GM12878 (cell line): ENCODE data around the gene GARRE1. TPM values are rescaled to one million over a fixed set of nuclear protein-coding genes. Genes with fewer than 3 reads are reported as not detected.
"Not testable (repeated sequence)": the region's sequence is repeated elsewhere in the genome, so short reads cannot be mapped to it uniquely, and the experiment has no call there.

Experiments
- ATAC-seq: fragments of 200-7000 bp; cut with Tn5 transposase; 3 replicates; pipeline ENCODE4 v1.9.1; 2020; ENCODE audit warnings: mild to moderate bottlenecking, moderate library complexity
- BruUV-seq: library from RNA; stranded (reverse); fragments of 400-500 nt; replicated peaks from 2 replicates; lab custom pipeline; 2021; lab: Mats Ljungman, UMichigan
- CTCF ChIA-PET: fragments of 300-600 bp; sonication (Branson Sonifier 250); formaldehyde crosslinking; extraction: SDS; loops from one replicate; lab custom pipeline; 2021; ENCODE audit warnings: inconsistent platforms; lab: Yijun Ruan, JAX
- POLR2A ChIA-PET: fragments of 350-600 bp; formaldehyde crosslinking; extraction: SDS; loops from one replicate; lab custom pipeline; 2021; ENCODE audit warnings: inconsistent platforms; lab: Charles Lee
- RAD21 ChIA-PET: fragments of 300-600 bp; sonication (Branson Sonifier 250); formaldehyde crosslinking; loops from one replicate; lab custom pipeline; 2023; ENCODE audit warnings: antibody characterized with exemption; ENCODE audit not compliant: unreplicated experiment; lab: Charles Lee
- SMC1A ChIA-PET: fragments of 300-600 bp; sonication (Branson Sonifier 250); formaldehyde crosslinking; loops from one replicate; lab custom pipeline; 2023; ENCODE audit not compliant: unreplicated experiment, uncharacterized antibody; lab: Charles Lee
- DNase-seq: peaks from one replicate; pipeline ENCODE4 v3.0.0-alpha.2; 2011; ENCODE audit warnings: low read depth, low spot score
- FAIRE-seq: peaks from 3 replicates; lab custom pipeline; 2011; peaks lifted over from hg19 to GRCh38; lab: Jason Lieb, UNC
- H2AFZ ChIP-seq: 2 replicates; pipeline ENCODE4 v1.6.0; 2011; ENCODE audit warnings: low read depth, low read length, control low read depth; ENCODE audit not compliant: control insufficient read depth
- H3K27ac ChIP-seq: 2 replicates; pipeline ENCODE4 v1.5.1; 2011; ENCODE audit warnings: control low read depth; ENCODE audit not compliant: control insufficient read depth, insufficient read depth
- H3K27me3 ChIP-seq, 2 experiments: replicated peaks in 1 of 2; 2 replicates each; pipeline versions ENCODE4 v1.6.0 to v1.6.1; 2011; ENCODE audit warnings: low read length in 1 of 2; ENCODE audit not compliant: control insufficient read depth in 2 of 2, insufficient read depth in 2 of 2
- H3K36me3 ChIP-seq, 2 experiments: 2 replicates each; pipeline ENCODE4 v1.5.1; 2011; ENCODE audit warnings: low read length in 1 of 2; ENCODE audit not compliant: control insufficient read depth in 2 of 2, insufficient read depth in 2 of 2
- H3K4me1 ChIP-seq: 2 replicates; pipeline ENCODE4 v1.6.1; 2011; ENCODE audit warnings: mild to moderate bottlenecking, low read length, moderate library complexity, mixed read lengths; ENCODE audit not compliant: control insufficient read depth, insufficient read depth
- H3K4me2 ChIP-seq: 2 replicates; pipeline ENCODE4 v1.6.0; 2011; ENCODE audit warnings: control low read depth; ENCODE audit not compliant: control insufficient read depth, insufficient read depth
- H3K4me3 ChIP-seq: fragments of 200-600 bp; sonication (generic); 2 replicates; pipeline ENCODE4 v1.5.1; 2016
- H3K79me2 ChIP-seq: 2 replicates; pipeline ENCODE4 v1.6.0; 2011; ENCODE audit warnings: low read length; ENCODE audit not compliant: control insufficient read depth, insufficient read depth
- H3K9ac ChIP-seq: 2 replicates; pipeline ENCODE4 v1.8.0; 2011; ENCODE audit warnings: low read length, control low read depth, mixed read lengths; ENCODE audit not compliant: control insufficient read depth, insufficient read depth
- H3K9me3 ChIP-seq: replicated peaks from 3 replicates; pipeline ENCODE4 v1.5.1; 2011; ENCODE audit warnings: mild to moderate bottlenecking, low read length; ENCODE audit not compliant: control insufficient read depth, insufficient read depth
- H4K20me1 ChIP-seq: 2 replicates; pipeline ENCODE4 v1.6.0; 2011; ENCODE audit not compliant: control insufficient read depth, insufficient read depth
- CBFB ChIP-seq: IDR thresholded peaks from 2 replicates; pipeline ENCODE4 v1.6.1; 2016; ENCODE audit warnings: antibody characterized with exemption, low read depth
- EP300 ChIP-seq, 2 experiments: fragments of 150-350 bp in 1 of 2; IDR thresholded peaks; 2 replicates each; pipeline ENCODE4 v1.6.1; 2011 to 2012; ENCODE audit warnings: low read depth in 2 of 2, low read length in 2 of 2, borderline replicate concordance in 1 of 2, improper control_type of control experiment in 1 of 2, inconsistent platforms in 1 of 2; ENCODE audit not compliant: control insufficient read depth in 1 of 2
- POLR2A ChIP-seq: IDR thresholded peaks from 2 replicates; pipeline ENCODE4 v1.6.1; 2011; ENCODE audit warnings: low read depth, mild to moderate bottlenecking, low read length
- POLR2AphosphoS2 ChIP-seq: IDR thresholded peaks from 2 replicates; pipeline ENCODE4 v1.6.1; 2011; ENCODE audit warnings: low read depth, mild to moderate bottlenecking, low read length, improper control_type of control experiment, moderate library complexity
- POLR2AphosphoS5 ChIP-seq: IDR thresholded peaks from 2 replicates; pipeline ENCODE4 v1.6.1; 2011; ENCODE audit warnings: mild to moderate bottlenecking, low read length, inconsistent platforms
- ZNF274 ChIP-seq: IDR thresholded peaks from one replicate; pipeline ENCODE4 v1.8.0; 2011; ENCODE audit not compliant: insufficient read length, insufficient read depth
- WGBS: methylation state at CpG from one replicate; pipeline ENCODE4 v1.1.6; 2016; ENCODE audit warnings: low lambda C conversion rate; ENCODE audit not compliant: insufficient replicate concordance, insufficient coverage; ENCODE audit errors: missing lambda C conversion rate; 5-methylcytosine and 5-hydroxymethylcytosine counted together
- in situ Hi-C: fragments of 300-500 bp; cut with MboI; formaldehyde crosslinking; loops from 9 replicates; pipeline ENCODE4 v1.14.3; 2018; ENCODE audit warnings: mixed read lengths
- intact Hi-C: fragments of 100-400 bp; cut with micrococcal nuclease; formaldehyde crosslinking; loops from one replicate; pipeline ENCODE4 v1.14.2; 2022; ENCODE audit not compliant: unreplicated experiment
- polyA plus RNA-seq, 11 experiments: library from polyadenylated mRNA; depleted of rRNA in 4 of 11; unstranded in 6 of 11; stranded (reverse) in 5 of 11; fragments of >200 nt; fragmentation: Nextera tagmentation in 4 of 11; fragmentation: Illumina TruSeq in 1 of 11; extraction: Ambion mirVana in 4 of 11; extraction: Trizol in 1 of 11; gene quantifications; 1 replicate in 1 of 11; 2 replicates in 10 of 11; pipeline versions ENCODE4 v1.2.1 to v1.2.3, GENCODE V29; 2011 to 2016; ENCODE audit warnings: inconsistent platforms in 2 of 11, missing spikeins in 2 of 11, low read depth in 1 of 11
- total RNA-seq, 4 experiments: library from RNA; depleted of rRNA in 3 of 4; stranded (reverse); fragments of >200 nt in 3 of 4; fragmentation: Illumina TruSeq in 1 of 4; extraction: Trizol in 1 of 4; gene quantifications; 2 replicates each; pipeline versions ENCODE4 v1.2.1 to v1.2.3, GENCODE V29; 2013 to 2021
- TF ChIP-seq, protein P1 (sequence below): fragments of 450-650 bp; IDR thresholded peaks from 2 replicates; pipeline ENCODE4 v1.6.1; 2017; ENCODE audit warnings: mild to moderate bottlenecking
- TF ChIP-seq, protein P2 (sequence below): fragments of 450-650 bp; IDR thresholded peaks from 2 replicates; pipeline ENCODE4 v1.6.1; 2017; ENCODE audit warnings: mild to moderate bottlenecking, low read depth, inconsistent platforms; ENCODE audit not compliant: poor library complexity, severe bottlenecking

The GARRE1 gene
- total and polyA plus RNA-seq, 10 of the 15 experiments (the other 5 are each of a cell fraction or from before 2014, with no cell fraction given), result 1.1 to 9.4 (median 5.1) TPM

DNA sequence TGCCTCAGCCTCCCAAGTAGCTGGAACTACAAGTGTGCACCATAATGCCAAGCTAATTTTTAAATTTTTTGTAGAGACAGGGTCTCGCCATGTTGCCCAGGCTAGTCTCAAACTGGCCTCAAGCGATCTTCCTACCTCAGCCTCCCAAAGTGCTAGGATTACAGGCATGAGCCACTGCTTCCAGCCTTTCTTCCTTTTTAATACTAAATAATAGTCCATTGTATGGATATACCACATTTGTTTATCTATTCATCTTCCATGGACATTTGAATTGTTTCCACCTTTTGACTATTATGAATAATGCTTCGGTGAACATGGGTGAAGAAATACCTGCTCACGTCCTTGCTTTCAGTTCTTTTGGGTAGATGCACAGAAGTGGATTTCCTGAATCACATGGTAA lies 24.4 kb downstream of the GARRE1 start:
- Histone ChIP-seq H3K4me1 (no peaks in the 10 kb centered on the region), H3K4me3 (no peak overlapping the region), H3K9me3 (no peaks in the 10 kb centered on the region), H3K9ac (no peak overlapping the region), H3K36me3 (no peaks in the 10 kb centered on the region), H3K4me2 (no peak overlapping the region), H4K20me1 (no peaks in the 10 kb centered on the region), H3K27me3 (no peaks in the 10 kb centered on the region), H3K79me2 (no peaks in the 10 kb centered on the region), H3K27ac (no peak overlapping the region), H2AFZ (no peak overlapping the region)
- ChIA-PET SMC1A (no interaction called here), RAD21 (no interaction called here), POLR2A (no interaction called here), CTCF (no interaction called here)
- no peak for FAIRE-seq
- WGBS, result 97% methylated on average over 4 of the region's 4 CpGs
- in situ Hi-C loops (no loop called here), intact Hi-C loops (no loop called here)
- no peak for ATAC-seq
- TF ChIP-seq POLR2AphosphoS2 (no peak), ZNF274 (no peak), POLR2AphosphoS5 (no peak), EP300 (IDR thresholded peaks at IDR 0.05; ENCODE audit: borderline replicate concordance in 1 of 2, control insufficient read depth in 1 of 2, low read depth in 2 of 2, low read length in 2 of 2) (no peak), POLR2A (no peak), CBFB (no peak)
- TF ChIP-seq, protein P1, sequence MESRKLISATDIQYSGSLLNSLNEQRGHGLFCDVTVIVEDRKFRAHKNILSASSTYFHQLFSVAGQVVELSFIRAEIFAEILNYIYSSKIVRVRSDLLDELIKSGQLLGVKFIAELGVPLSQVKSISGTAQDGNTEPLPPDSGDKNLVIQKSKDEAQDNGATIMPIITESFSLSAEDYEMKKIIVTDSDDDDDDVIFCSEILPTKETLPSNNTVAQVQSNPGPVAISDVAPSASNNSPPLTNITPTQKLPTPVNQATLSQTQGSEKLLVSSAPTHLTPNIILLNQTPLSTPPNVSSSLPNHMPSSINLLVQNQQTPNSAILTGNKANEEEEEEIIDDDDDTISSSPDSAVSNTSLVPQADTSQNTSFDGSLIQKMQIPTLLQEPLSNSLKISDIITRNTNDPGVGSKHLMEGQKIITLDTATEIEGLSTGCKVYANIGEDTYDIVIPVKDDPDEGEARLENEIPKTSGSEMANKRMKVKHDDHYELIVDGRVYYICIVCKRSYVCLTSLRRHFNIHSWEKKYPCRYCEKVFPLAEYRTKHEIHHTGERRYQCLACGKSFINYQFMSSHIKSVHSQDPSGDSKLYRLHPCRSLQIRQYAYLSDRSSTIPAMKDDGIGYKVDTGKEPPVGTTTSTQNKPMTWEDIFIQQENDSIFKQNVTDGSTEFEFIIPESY, result no peak
- TF ChIP-seq, protein P2, sequence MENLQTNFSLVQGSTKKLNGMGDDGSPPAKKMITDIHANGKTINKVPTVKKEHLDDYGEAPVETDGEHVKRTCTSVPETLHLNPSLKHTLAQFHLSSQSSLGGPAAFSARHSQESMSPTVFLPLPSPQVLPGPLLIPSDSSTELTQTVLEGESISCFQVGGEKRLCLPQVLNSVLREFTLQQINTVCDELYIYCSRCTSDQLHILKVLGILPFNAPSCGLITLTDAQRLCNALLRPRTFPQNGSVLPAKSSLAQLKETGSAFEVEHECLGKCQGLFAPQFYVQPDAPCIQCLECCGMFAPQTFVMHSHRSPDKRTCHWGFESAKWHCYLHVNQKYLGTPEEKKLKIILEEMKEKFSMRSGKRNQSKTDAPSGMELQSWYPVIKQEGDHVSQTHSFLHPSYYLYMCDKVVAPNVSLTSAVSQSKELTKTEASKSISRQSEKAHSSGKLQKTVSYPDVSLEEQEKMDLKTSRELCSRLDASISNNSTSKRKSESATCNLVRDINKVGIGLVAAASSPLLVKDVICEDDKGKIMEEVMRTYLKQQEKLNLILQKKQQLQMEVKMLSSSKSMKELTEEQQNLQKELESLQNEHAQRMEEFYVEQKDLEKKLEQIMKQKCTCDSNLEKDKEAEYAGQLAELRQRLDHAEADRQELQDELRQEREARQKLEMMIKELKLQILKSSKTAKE, result no peak
- DNase-seq, result no peak
- no TSS peak for BruUV-seq

DNA sequence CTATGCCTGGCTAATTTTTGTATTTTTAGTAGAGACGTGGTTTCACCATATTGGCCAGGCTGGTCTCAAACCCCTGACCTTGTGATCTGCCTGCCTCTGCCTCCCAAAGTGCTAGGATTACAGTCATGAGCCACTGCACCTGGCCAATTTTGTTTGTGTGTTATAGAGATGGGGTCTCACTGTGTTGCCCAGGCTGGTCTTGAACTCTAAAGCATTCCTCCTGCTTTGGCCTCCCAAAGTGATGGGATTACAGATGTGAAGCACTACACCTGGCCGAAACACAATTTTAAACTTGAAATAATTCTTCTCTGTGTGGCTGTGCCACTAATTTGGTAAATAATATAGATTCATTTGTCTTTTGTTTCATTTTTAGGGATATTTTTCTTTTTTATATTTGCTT lies 27.1 kb downstream of the GARRE1 start:
- CTCF ChIA-PET, intact Hi-C loops: not testable (repeated sequence)
- POLR2A ChIA-PET, result interaction anchor here (0.9 kb wide), 1 partner anchor 56 kb away, joined by 4 read pairs; no protein-coding TSS in a partner anchor

More for the DNA sequence above, 27.1 kb downstream of the GARRE1 start:
- WGBS, result 95% methylated on average over 2 of the region's 2 CpGs
- H4K20me1 ChIP-seq, H3K4me1 ChIP-seq, DNase-seq, H3K36me3 ChIP-seq, ATAC-seq, H3K9me3 ChIP-seq, H3K4me3 ChIP-seq, H2AFZ ChIP-seq, H3K4me2 ChIP-seq, H3K27ac ChIP-seq, RAD21 ChIA-PET, SMC1A ChIA-PET, H3K79me2 ChIP-seq, FAIRE-seq, H3K27me3 ChIP-seq, in situ Hi-C loops, BruUV-seq, H3K9ac ChIP-seq: not testable (repeated sequence)
